B cell (primary cell): ENCODE measurements around the gene ADAMTS10. TPM values are rescaled to one million over a fixed set of nuclear protein-coding genes. Genes with fewer than 3 reads are reported as not detected.

ENCODE experiments used
- ATAC-seq: fragments of 200-7000 bp; cut with Tn5 transposase; one replicate; pipeline ENCODE4 v1.10.0; 2021; ENCODE audit warnings: low read depth, mild to moderate bottlenecking, moderate number of reproducible peaks, moderate library complexity
- CTCF ChIA-PET: fragments of 350-600 bp; sonication (Branson Sonifier 250); formaldehyde crosslinking; loops from one replicate; lab custom pipeline; 2021; ENCODE audit warnings: antibody characterized with exemption, inconsistent platforms; lab: Charles Lee
- POLR2A ChIA-PET: fragments of 350-600 bp; sonication (Branson Sonifier 250); formaldehyde crosslinking; loops from one replicate; lab custom pipeline; 2021; ENCODE audit warnings: antibody characterized with exemption; lab: Charles Lee
- DNase-seq: peaks from one replicate; pipeline ENCODE4 v3.0.0; 2013
- H2AFZ ChIP-seq: 2 replicates; pipeline ENCODE4 v1.6.1; 2012; ENCODE audit warnings: mild to moderate bottlenecking, low read depth, low read length; ENCODE audit not compliant: insufficient read depth, poor library complexity, severe bottlenecking
- H3K27ac ChIP-seq, 2 donors: 1 replicate in 1 of 2; 2 replicates in 1 of 2; pipeline ENCODE4 v1.5.1; 2012 to 2013; ENCODE audit warnings: low read length in 2 of 2, mild to moderate bottlenecking in 2 of 2, moderate library complexity in 1 of 2
- H3K27me3 ChIP-seq, 4 experiments: fragments of 200-600 bp in 1 of 4; sonication (generic) in 1 of 4; replicated peaks in 1 of 4; 1 replicate in 2 of 4; 2 replicates in 2 of 4; pipeline versions ENCODE4 v1.6.1 to v1.7.0; 2013 to 2016; ENCODE audit warnings: low read length in 3 of 4, mild to moderate bottlenecking in 2 of 4, mixed read lengths in 1 of 4, moderate library complexity in 1 of 4; ENCODE audit not compliant: insufficient read depth in 4 of 4, control insufficient read depth in 3 of 4; ENCODE audit errors: control extremely low read depth in 1 of 4
- H3K36me3 ChIP-seq, 2 experiments: replicated peaks in 1 of 2; 1 replicate in 1 of 2; 2 replicates in 1 of 2; pipeline versions ENCODE4 v1.6.1 to v1.7.1; 2013; ENCODE audit warnings: low read length in 1 of 2; ENCODE audit not compliant: insufficient read depth in 2 of 2, control insufficient read depth in 1 of 2; ENCODE audit errors: control extremely low read depth in 1 of 2, extremely low read depth in 1 of 2
- H3K4me1 ChIP-seq, 2 donors: fragments of 200-600 bp in 1 of 2; sonication (generic) in 1 of 2; 1 replicate in 1 of 2; 2 replicates in 1 of 2; pipeline versions ENCODE4 v1.5.1 to v1.6.1; 2013 to 2017; ENCODE audit warnings: low read length in 2 of 2; ENCODE audit not compliant: control insufficient read depth in 2 of 2, insufficient read depth in 2 of 2
- H3K4me2 ChIP-seq: replicated peaks from 2 replicates; pipeline ENCODE3; 2012; ENCODE audit warnings: mild to moderate bottlenecking, low read depth, low read length; ENCODE audit not compliant: poor library complexity, severe bottlenecking
- H3K4me3 ChIP-seq, 5 experiments: fragments of 200-600 bp in 1 of 5; sonication (generic) in 1 of 5; 1 replicate in 3 of 5; 2 replicates in 2 of 5; pipeline versions ENCODE4 v1.5.1 to v1.7.0; 2011 to 2016; ENCODE audit warnings: low read length in 4 of 5, mild to moderate bottlenecking in 4 of 5, low read depth in 2 of 5, control low read depth in 1 of 5, moderate library complexity in 1 of 5; ENCODE audit not compliant: insufficient read depth in 1 of 5; ENCODE audit errors: control extremely low read depth in 1 of 5, extremely low read depth in 1 of 5
- H3K79me2 ChIP-seq: fragments of 200-600 bp; sonication (generic); one replicate; pipeline ENCODE4 v1.6.0; 2016; ENCODE audit warnings: low read length; ENCODE audit not compliant: control insufficient read depth, insufficient read depth
- H3K9ac ChIP-seq: fragments of 200-600 bp; sonication (generic); 2 replicates; pipeline ENCODE4 v1.6.1; 2017; ENCODE audit warnings: mild to moderate bottlenecking, low read length, moderate library complexity
- H3K9me3 ChIP-seq, 3 donors: one replicate each; pipeline versions ENCODE4 v1.6.1 to v1.7.1; 2013; ENCODE audit warnings: low read length in 2 of 3; ENCODE audit not compliant: control insufficient read depth in 2 of 3, insufficient read depth in 1 of 3; ENCODE audit errors: control extremely low read depth in 1 of 3
- H4K20me1 ChIP-seq: 2 replicates; pipeline ENCODE4 v1.6.0; 2012; ENCODE audit warnings: mild to moderate bottlenecking, low read length; ENCODE audit not compliant: insufficient read depth, control insufficient read depth, poor library complexity, severe bottlenecking
- H3K27ac Mint-ChIP-seq: one replicate; pipeline ENCODE4 v1.8.0; 2021; ENCODE audit warnings: mixed read lengths
- H3K27me3 Mint-ChIP-seq: one replicate; pipeline ENCODE4 v1.8.0; 2021; ENCODE audit warnings: mixed read lengths
- H3K4me1 Mint-ChIP-seq: one replicate; pipeline ENCODE4 v1.8.0; 2021; ENCODE audit warnings: mixed read lengths
- H3K4me3 Mint-ChIP-seq: one replicate; pipeline ENCODE4 v1.8.0; 2021; ENCODE audit warnings: mixed read lengths
- H3K9me3 Mint-ChIP-seq: one replicate; pipeline ENCODE4 v1.8.0; 2022; ENCODE audit warnings: mixed read lengths; ENCODE audit not compliant: insufficient read depth
- CTCF ChIP-seq: fragments of 200-600 bp; IDR thresholded peaks from one replicate; pipeline ENCODE4 v1.8.0; 2022; ENCODE audit warnings: antibody characterized with exemption, mild to moderate bottlenecking
- EZH2 ChIP-seq: IDR thresholded peaks from 2 replicates; pipeline ENCODE4 v1.6.1; 2012; ENCODE audit warnings: borderline replicate concordance, low read depth, mild to moderate bottlenecking, moderate library complexity, low read length; ENCODE audit not compliant: insufficient read depth, poor library complexity, severe bottlenecking
- WGBS: methylation state at CpG from one replicate; pipeline ENCODE4 v1.1.5; 2013; ENCODE audit warnings: missing lambda C conversion rate; ENCODE audit not compliant: insufficient coverage; 5-methylcytosine and 5-hydroxymethylcytosine counted together
- intact Hi-C: fragments of 100-400 bp; cut with micrococcal nuclease; formaldehyde crosslinking; loops from one replicate; pipeline ENCODE4 v1.10.0; 2022
- polyA plus RNA-seq: library from polyadenylated mRNA; depleted of rRNA; stranded (reverse); fragments of >200 nt; gene quantifications from 2 replicates; pipeline ENCODE4 v1.2.3, GENCODE V29; 2012
- total RNA-seq, 2 donors: library from RNA; stranded (reverse); fragments of 120-200 nt in 1 of 2; gene quantifications; 1 replicate in 1 of 2; 2 replicates in 1 of 2; pipeline versions ENCODE4 v1.2.3 to v1.2.4, GENCODE V29; 2013 to 2022

The ADAMTS10 gene
- total and polyA plus RNA-seq, 2 donors (not counting 1 experiment from before 2014, with no cell fraction given): 0.59 to 1.8 TPM

- TF ChIP-seq CTCF (no peak), EZH2 (no peak)
- Histone ChIP-seq H3K4me2 (no peak overlapping the region), H2AFZ (no peak overlapping the region), H3K4me1 (peaks cover 0 to 9% of the 10 kb centered on the region in 2 donors), H3K36me3 (no peaks in the 10 kb centered on the region), H3K27ac (no peak overlapping the region), H4K20me1 (no peaks in the 10 kb centered on the region), H3K27me3 (no peaks in the 10 kb centered on the region), H3K79me2 (peaks cover 5% of the 10 kb centered on the region), H3K9me3 (peaks cover 0 to 5% (median 0%) of the 10 kb centered on the region in 3 donors), H3K4me3 (no peak overlapping the region), H3K9ac (no peak overlapping the region)
- H3K9me3 Mint-ChIP-seq: no peaks in the 10 kb centered on the region
- ATAC-seq (no peak), DNase-seq (no peak)
- H3K4me3 Mint-ChIP-seq: no peak overlapping the region
- H3K4me1 Mint-ChIP-seq: peaks cover 4% of the 10 kb centered on the region
- intact Hi-C loops: loop anchor here (5.0 kb wide), 2 partner anchors 107 to 247 kb away; partner anchors contain the start of genes MBD3L1 and ZNF558
- no peak overlapping the region for H3K27ac Mint-ChIP-seq
- CTCF ChIA-PET: interaction anchor here (0.8 to 2.0 kb wide), 2 partner anchors 42 to 232 kb away, joined by 3 to 8 read pairs; no protein-coding TSS in a partner anchor
- WGBS: 94% methylated on average over 66 of the region's 71 CpGs
- peaks cover 3% of the 10 kb centered on the region for H3K27me3 Mint-ChIP-seq
- POLR2A ChIA-PET: no interaction called here
Observed at GRCh38 chr19:8584965-8585893, 25.3 kb downstream of the ADAMTS10 start.
